Activated CD4-positive, alpha-beta T cell treated with anti-CD3 and anti-CD28 coated beads, Interleukin-2, amount 10 ng/mL, durations not matched to agents 7 days and 5 days (primary cell): ENCODE results near the gene SV2B. TPM values are rescaled to one million over a fixed set of nuclear protein-coding genes. Genes with fewer than 3 reads are reported as not detected.
A peak's percentile ranks its signal among the peaks of the same experiment; 100 is the strongest.

ENCODE experiments used
- CTCF ChIA-PET: fragments of 350-600 bp; sonication (Branson Sonifier 250); formaldehyde crosslinking; loops from one replicate; lab custom pipeline; 2021; ENCODE audit warnings: antibody characterized with exemption; lab: Charles Lee
- POLR2A ChIA-PET: fragments of 350-600 bp; sonication (Branson Sonifier 250); formaldehyde crosslinking; loops from one replicate; lab custom pipeline; 2021; ENCODE audit warnings: antibody characterized with exemption; lab: Charles Lee
- DNase-seq: peaks from one replicate; pipeline ENCODE4 v3.0.0-alpha.2; 2020
- H3K27ac Mint-ChIP-seq: one replicate; pipeline ENCODE4 v1.8.0; 2021; ENCODE audit warnings: mild to moderate bottlenecking, moderate library complexity, mixed read lengths
- H3K27me3 Mint-ChIP-seq: one replicate; pipeline ENCODE4 v1.8.0; 2021; ENCODE audit warnings: mixed read lengths
- H3K36me3 Mint-ChIP-seq: one replicate; pipeline ENCODE4 v1.8.0; 2021; ENCODE audit warnings: low read depth, mixed read lengths
- H3K4me1 Mint-ChIP-seq: one replicate; pipeline ENCODE4 v1.8.0; 2021; ENCODE audit warnings: mixed read lengths
- H3K4me3 Mint-ChIP-seq: one replicate; pipeline ENCODE4 v1.8.0; 2021; ENCODE audit warnings: mild to moderate bottlenecking, moderate library complexity, mixed read lengths
- H3K9me3 Mint-ChIP-seq: one replicate; pipeline ENCODE4 v1.8.0; 2021; ENCODE audit warnings: mixed read lengths
- total RNA-seq, 2 experiments: library from RNA; stranded (reverse); gene quantifications; one replicate each; pipeline ENCODE4 v1.2.3, GENCODE V29; 2021

The SV2B gene, protein sequence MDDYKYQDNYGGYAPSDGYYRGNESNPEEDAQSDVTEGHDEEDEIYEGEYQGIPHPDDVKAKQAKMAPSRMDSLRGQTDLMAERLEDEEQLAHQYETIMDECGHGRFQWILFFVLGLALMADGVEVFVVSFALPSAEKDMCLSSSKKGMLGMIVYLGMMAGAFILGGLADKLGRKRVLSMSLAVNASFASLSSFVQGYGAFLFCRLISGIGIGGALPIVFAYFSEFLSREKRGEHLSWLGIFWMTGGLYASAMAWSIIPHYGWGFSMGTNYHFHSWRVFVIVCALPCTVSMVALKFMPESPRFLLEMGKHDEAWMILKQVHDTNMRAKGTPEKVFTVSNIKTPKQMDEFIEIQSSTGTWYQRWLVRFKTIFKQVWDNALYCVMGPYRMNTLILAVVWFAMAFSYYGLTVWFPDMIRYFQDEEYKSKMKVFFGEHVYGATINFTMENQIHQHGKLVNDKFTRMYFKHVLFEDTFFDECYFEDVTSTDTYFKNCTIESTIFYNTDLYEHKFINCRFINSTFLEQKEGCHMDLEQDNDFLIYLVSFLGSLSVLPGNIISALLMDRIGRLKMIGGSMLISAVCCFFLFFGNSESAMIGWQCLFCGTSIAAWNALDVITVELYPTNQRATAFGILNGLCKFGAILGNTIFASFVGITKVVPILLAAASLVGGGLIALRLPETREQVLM
- under 1 TPM; 0.02 TPM for total RNA-seq

DNA sequence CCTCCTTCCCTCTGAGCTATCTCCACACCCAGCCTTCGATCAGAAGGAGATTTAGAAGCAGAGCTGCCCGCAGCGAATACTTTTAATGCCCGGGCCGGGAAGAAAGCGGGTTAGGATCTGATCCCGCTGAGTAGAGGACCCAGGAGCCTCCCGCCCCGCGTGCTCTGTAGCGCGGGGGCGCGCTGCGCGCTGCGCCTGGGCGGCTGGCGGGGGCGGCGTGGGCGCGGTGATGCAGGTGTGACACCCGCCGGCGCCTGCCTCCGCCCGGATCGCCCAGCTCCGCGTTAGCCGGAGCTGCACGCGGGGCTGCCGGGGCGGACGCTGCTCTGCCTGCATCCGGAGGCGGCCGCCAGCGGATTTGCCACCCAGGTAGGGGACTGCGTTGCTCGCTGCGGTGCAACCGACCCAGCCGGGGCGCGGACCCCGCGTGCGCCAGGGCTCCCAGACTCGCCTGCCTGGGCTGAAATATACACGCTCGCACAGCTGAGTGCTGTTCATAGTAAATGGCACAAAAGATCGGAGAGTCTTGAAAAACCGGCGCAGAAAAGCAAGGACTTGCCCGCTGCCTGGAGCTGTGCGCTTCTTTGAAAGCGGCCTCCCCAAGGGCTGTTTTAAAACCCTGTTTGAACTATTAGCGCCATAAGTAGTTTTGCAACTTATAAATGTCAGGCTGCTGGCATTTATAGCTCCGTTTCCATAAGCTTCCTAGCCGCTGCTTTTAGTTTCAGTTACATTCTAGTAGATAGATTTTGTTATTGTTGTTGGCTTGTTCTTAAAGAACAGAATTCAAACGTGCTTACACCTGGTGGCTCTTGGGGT, at the start of gene SV2B:
Gene SV2B, plus strand, starts transcription at position 263 of the 819 bp plus-strand sequence. CDS start 126,007 bp downstream, outside the sequence.
- POLR2A ChIA-PET = no interaction called here
- DNase-seq = peak; percentile 55
- Mint-ChIP-seq H3K27me3 (peaks cover 80% of the 10 kb centered on the region), H3K4me3 (peak within 1 kb of the TSS; percentile 79), H3K9me3 (no peaks in the 10 kb centered on the region), H3K36me3 (no peaks in the 10 kb centered on the region), H3K27ac (peak within 1 kb of the TSS; percentile 9), H3K4me1 (peaks cover 17% of the 10 kb centered on the region)
- CTCF ChIA-PET = interaction anchor here (0.8 to 1.2 kb wide), 3 partner anchors 11 to 107 kb away, joined by 3 to 4 read pairs (median 3); no protein-coding TSS in a partner anchor

DNA sequence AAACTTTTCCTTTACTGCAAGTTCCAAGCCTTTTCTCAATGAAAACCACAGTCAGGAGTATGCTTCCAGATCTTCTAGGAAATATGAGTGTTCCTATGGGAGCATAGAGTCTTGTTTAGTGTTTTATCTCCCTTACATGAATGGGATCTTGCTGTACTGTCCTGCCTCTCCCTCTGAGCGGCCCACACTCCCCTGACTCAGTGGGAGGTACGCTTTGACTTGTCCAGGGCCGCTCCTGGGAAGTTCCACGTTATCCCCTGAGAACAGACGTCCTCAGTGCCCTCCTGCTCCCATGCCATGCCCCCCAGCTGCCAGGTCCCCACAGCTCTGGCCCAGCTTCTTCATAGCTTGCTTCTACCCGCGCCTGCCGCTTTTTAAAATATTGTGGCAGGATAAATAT, 48.8 kb upstream of the SV2B start:
- DNase-seq = no peak
- peaks cover 28% of the 10 kb centered on the region for H3K4me1 Mint-ChIP-seq
- no peaks in the 10 kb centered on the region for H3K36me3 Mint-ChIP-seq
- ChIA-PET CTCF (no interaction called here), POLR2A (no interaction called here)
- H3K4me3 Mint-ChIP-seq = no peak overlapping the region
- peaks cover 42% of the 10 kb centered on the region for H3K27me3 Mint-ChIP-seq
- H3K9me3 Mint-ChIP-seq = no peaks in the 10 kb centered on the region
- no peak overlapping the region for H3K27ac Mint-ChIP-seq

DNA sequence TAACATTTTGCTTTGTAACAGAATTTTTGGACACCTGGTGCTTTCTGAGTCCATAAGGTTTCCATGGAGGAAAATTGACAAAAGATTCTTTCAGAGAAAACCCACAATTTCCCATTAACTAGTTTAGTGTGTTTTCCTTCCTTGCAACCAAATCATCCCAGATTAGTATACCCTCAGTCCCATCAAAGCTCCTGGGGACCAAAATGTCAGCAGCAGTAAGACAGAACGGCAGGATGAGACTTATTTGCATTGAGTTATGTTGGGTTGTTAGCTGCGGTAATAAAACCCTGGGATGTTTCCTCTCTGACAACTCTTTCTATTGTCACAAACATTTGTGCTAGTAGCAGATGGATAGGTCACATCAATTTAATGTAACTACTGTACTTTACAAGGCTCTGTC, 45.2 kb upstream of the SV2B start:
- H3K27ac Mint-ChIP-seq = no peak overlapping the region
- H3K36me3 Mint-ChIP-seq = no peaks in the 10 kb centered on the region
- CTCF ChIA-PET = interaction anchor here (0.6 to 1.3 kb wide), 2 partner anchors 33 to 202 kb away, joined by 3 to 4 read pairs; no protein-coding TSS in a partner anchor
- POLR2A ChIA-PET = no interaction called here
- peaks cover under 1% of the 10 kb centered on the region for H3K4me1 Mint-ChIP-seq
- no peak for DNase-seq
- H3K4me3 Mint-ChIP-seq = no peak overlapping the region
- H3K27me3 Mint-ChIP-seq = peaks cover 61% of the 10 kb centered on the region
- no peaks in the 10 kb centered on the region for H3K9me3 Mint-ChIP-seq

DNA sequence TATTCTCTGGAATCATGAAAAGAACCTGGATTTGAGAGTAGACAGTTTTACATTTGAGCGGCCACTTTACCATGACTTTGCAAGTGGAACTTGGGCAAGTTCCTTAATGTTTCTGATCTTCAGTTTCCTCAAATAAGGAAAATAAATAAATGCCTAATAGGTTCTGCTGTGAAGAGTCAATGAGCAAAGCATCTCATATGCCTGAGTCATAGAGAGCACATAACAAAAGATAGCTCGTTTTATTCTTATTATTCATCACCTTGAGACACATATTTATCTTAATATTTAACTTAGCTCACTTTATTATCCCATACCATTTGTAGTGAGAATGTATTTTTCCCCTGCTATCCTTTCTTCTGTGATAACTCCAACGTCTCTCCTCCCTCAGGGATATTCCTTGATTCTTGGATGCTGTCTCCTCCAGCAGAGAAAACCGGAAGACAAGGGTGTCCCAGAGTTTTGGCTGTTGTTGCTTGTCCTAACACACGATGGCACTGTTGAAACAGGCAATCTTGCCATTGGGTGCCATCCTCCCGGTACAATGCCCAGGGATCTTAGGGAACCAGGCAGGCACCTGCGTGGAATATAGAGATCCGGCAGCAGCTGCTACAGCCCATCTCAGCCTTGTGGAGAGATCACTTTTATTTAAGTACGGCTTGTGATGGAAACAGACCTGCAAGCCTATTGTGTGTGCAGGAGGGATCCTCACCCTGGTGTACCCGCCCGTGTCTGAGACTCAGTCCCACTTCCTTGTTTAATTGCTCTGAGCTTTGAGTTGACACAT, 44.3 kb upstream of the SV2B start:
- Mint-ChIP-seq H3K27ac (no peak overlapping the region), H3K4me1 (no peaks in the 10 kb centered on the region), H3K9me3 (no peaks in the 10 kb centered on the region), H3K27me3 (peaks cover 62% of the 10 kb centered on the region), H3K4me3 (no peak overlapping the region), H3K36me3 (no peaks in the 10 kb centered on the region)
- ChIA-PET POLR2A (no interaction called here), CTCF (interaction anchor here (0.6 to 2.7 kb wide), 5 partner anchors 32 to 216 kb away, joined by 3 to 14 read pairs (median 3); no protein-coding TSS in a partner anchor)
- peak; percentile 42 for DNase-seq

DNA sequence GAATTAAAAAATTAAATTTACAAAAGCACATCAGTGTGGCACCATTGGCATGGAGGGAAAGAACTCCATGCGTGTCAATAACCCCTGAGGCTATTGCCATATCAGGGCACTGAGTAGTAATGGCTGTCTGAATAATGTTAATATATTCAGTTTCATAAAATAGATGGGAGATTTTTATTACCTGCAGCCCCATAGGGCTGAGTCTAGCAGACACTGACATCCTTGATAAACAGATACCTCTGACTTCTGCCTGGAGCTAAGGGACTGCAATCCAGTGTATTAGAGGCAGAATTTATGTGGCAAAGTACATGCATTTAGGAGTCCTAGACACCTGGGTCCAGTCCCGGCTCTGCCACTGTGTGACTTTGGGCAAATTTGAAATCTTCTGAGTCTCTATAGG, 38.8 kb upstream of the SV2B start:
- Mint-ChIP-seq H3K9me3 (peaks cover 4% of the 10 kb centered on the region), H3K27ac (no peak overlapping the region), H3K4me1 (no peaks in the 10 kb centered on the region), H3K36me3 (no peaks in the 10 kb centered on the region), H3K27me3 (peaks cover 39% of the 10 kb centered on the region), H3K4me3 (no peak overlapping the region)
- DNase-seq = no peak
- CTCF ChIA-PET = interaction anchor here (0.5 to 0.6 kb wide), 2 partner anchors 16 to 76 kb away, joined by 4 to 5 read pairs; no protein-coding TSS in a partner anchor
- POLR2A ChIA-PET = no interaction called here

DNA sequence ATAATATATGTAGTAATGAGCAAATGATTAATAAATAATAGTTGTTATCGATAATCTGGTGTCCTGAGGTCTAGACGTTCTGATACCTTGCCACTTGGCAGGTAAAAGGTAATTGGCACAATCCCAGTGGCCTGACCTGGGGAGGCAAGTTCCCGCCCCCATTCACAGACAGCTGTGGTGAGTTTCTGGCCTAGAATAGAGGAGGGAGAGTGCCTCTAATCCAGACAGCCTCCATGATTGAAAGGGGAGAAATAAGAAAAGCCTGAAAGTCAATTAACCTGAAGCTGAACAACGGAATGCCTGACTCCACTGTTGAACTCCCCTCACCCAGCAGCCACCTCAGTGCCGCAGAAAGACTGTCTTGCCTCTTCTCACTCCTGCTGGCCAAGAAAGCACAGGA, 38.1 kb upstream of the SV2B start:
- ChIA-PET CTCF (no interaction called here), POLR2A (no interaction called here)
- Mint-ChIP-seq H3K4me1 (no peaks in the 10 kb centered on the region), H3K36me3 (no peaks in the 10 kb centered on the region), H3K9me3 (peaks cover 4% of the 10 kb centered on the region), H3K4me3 (no peak overlapping the region), H3K27me3 (peaks cover 31% of the 10 kb centered on the region), H3K27ac (no peak overlapping the region)
- no peak for DNase-seq

DNA sequence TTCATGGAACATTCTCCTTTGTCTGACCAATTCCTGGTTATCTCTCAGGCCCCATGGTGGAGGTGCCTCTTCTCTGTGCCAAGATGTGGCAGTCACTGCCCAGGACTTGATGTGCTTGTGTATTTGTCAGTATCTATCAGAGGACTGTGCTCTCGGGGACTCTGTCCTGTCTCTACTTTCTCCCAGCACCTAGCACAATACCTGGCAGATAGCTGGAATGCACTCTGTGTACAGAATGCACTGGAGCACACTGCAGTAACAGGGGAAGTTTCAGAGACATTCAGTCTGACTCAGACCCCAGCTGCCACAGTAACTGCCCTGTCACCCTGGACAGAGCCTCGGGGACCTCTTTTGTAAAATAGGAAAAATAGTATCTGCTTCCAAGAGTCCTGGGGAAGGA, 34.6 kb upstream of the SV2B start:
- peaks cover 18% of the 10 kb centered on the region for H3K27me3 Mint-ChIP-seq
- no peaks in the 10 kb centered on the region for H3K36me3 Mint-ChIP-seq
- H3K4me1 Mint-ChIP-seq = no peaks in the 10 kb centered on the region
- peaks cover 4% of the 10 kb centered on the region for H3K9me3 Mint-ChIP-seq
- no peak for DNase-seq
- ChIA-PET CTCF (no interaction called here), POLR2A (no interaction called here)
- no peak overlapping the region for H3K4me3 Mint-ChIP-seq
- H3K27ac Mint-ChIP-seq = no peak overlapping the region

DNA sequence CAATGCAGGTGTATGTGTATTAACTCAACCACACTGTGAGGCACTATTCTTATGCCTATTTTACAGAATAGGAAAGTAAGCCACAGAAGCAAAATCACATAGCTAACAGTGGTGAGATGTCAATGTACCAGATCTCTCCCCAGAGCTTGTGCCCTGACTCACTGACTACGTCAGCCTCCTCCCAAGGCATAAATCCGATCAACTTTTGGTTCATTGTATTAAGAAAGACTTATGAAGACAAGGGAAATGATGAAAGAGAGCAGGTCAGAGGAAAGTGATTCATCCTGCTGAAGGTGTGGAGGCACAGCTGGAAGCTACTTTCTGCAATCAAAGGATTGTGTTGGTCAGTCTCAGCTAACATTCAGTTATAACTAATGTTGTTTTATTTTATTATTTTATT, 33.0 kb upstream of the SV2B start:
- H3K4me3 Mint-ChIP-seq = no peak overlapping the region
- CTCF ChIA-PET = interaction anchor here (1.4 kb wide), 1 partner anchor 191 kb away, joined by 4 read pairs; no protein-coding TSS in a partner anchor

DNA sequence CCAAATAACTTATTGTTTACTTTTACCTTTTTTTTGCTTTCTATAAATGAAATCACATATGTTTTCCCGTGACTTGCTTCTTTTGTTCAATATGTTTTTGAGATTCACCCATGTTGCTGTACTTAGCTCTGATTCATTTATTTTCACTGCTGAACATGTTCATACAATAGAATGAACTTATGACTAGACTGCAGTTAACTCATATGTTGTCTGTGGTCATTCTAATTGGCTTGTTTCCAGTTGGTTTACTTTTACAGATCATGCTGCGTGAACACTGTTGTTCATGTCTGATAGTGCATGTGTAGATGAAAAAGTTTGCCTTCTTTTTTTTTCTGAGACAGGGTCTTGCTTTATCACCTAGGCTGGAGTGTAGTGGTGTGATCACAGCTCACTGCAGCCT, 31.6 kb upstream of the SV2B start:
- Mint-ChIP-seq H3K9me3 (peaks cover 4% of the 10 kb centered on the region), H3K27me3 (peaks cover 28% of the 10 kb centered on the region)
- POLR2A ChIA-PET = no interaction called here

More for the DNA sequence above, 33.0 kb upstream of the SV2B start:
- Mint-ChIP-seq H3K36me3 (no peaks in the 10 kb centered on the region), H3K27me3 (peaks cover 20% of the 10 kb centered on the region), H3K27ac (no peak overlapping the region), H3K9me3 (peaks cover 4% of the 10 kb centered on the region), H3K4me1 (no peaks in the 10 kb centered on the region)
- POLR2A ChIA-PET = no interaction called here
- DNase-seq = no peak

DNA sequence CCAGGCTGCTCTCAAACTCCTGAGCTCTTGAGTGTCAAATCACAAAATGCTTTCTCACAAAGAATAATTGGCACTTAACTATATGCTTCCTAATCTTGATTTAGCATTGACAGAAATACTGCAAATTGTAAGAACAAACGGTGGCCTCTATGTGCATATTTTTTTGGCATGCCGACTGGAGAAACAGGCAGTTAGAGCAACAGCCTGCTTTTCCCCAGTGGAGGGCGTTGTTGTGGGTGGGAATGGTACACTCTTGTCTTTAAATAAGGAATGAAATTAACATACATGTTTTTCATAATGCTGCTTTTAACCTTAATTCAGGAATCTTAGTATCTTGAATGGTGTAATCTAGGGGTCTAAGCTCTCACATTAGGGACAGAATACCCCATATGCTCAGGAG, 31.1 kb upstream of the SV2B start:
- ChIA-PET CTCF (no interaction called here), POLR2A (no interaction called here)
- no peaks in the 10 kb centered on the region for H3K4me1 Mint-ChIP-seq
- H3K27me3 Mint-ChIP-seq = peaks cover 28% of the 10 kb centered on the region
- H3K27ac Mint-ChIP-seq = no peak overlapping the region
- H3K9me3 Mint-ChIP-seq = peaks cover 4% of the 10 kb centered on the region
- DNase-seq = no peak
- no peaks in the 10 kb centered on the region for H3K36me3 Mint-ChIP-seq
- H3K4me3 Mint-ChIP-seq = no peak overlapping the region

More for the DNA sequence above, 31.6 kb upstream of the SV2B start:
- Mint-ChIP-seq H3K4me1 (no peaks in the 10 kb centered on the region), H3K27ac (no peak overlapping the region), H3K4me3 (no peak overlapping the region), H3K36me3 (no peaks in the 10 kb centered on the region)
- DNase-seq = no peak
- CTCF ChIA-PET = no interaction called here

DNA sequence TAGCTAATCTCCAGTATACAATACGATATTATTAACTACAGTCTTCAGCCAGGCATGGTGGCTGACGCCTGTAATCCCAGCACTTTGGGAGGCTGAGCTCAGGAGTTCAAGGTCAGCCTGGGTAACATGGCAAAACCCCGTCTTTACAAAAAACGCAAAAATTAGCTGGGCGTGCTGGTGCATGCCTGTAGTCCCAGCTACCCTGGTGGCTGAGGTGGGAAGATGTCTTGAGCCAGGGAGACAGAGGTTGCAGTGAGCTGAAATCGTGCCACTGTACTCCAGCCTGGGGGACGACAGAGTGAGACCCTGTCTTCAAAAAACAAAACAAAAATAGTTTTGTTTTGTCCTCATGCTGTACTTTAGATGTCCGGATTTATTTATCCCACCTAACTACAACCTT, 29.2 kb upstream of the SV2B start:
- ChIA-PET POLR2A (no interaction called here), CTCF (interaction anchor here (1.0 kb wide), 1 partner anchor 187 kb away, joined by 3 read pairs; no protein-coding TSS in a partner anchor)
- H3K9me3 Mint-ChIP-seq = no peaks in the 10 kb centered on the region
- no peak for DNase-seq
- H3K27ac Mint-ChIP-seq = no peak overlapping the region
- H3K27me3 Mint-ChIP-seq = peaks cover 28% of the 10 kb centered on the region
- H3K4me3 Mint-ChIP-seq = no peak overlapping the region
- H3K36me3 Mint-ChIP-seq = no peaks in the 10 kb centered on the region
- no peaks in the 10 kb centered on the region for H3K4me1 Mint-ChIP-seq

DNA sequence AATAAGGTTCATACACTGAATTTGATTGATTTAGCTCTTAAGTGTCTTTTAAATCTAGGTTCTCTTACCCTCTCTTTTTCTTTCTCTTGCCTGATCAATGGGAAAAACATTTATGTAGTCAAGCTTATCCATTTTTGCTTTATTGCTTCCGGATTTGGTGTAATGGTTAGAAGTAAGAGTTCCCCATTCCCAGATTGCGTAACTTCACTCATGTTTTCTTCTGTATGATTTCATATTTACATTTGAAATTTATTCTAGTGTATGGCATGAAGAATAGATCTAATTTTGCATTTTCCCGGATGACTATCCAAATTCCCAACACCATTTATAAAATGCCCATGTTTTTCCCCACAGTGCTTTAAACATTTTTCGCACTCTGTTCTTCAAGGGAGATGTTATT, 27.9 kb upstream of the SV2B start:
- H3K4me1 Mint-ChIP-seq = no peaks in the 10 kb centered on the region
- no peak for DNase-seq
- H3K36me3 Mint-ChIP-seq = no peaks in the 10 kb centered on the region
- H3K9me3 Mint-ChIP-seq = no peaks in the 10 kb centered on the region
- peaks cover 26% of the 10 kb centered on the region for H3K27me3 Mint-ChIP-seq
- H3K27ac Mint-ChIP-seq = no peak overlapping the region
- CTCF ChIA-PET = no interaction called here
- H3K4me3 Mint-ChIP-seq = no peak overlapping the region
- POLR2A ChIA-PET = no interaction called here
